ENCODE measurements around the gene NFIA.

DNA sequence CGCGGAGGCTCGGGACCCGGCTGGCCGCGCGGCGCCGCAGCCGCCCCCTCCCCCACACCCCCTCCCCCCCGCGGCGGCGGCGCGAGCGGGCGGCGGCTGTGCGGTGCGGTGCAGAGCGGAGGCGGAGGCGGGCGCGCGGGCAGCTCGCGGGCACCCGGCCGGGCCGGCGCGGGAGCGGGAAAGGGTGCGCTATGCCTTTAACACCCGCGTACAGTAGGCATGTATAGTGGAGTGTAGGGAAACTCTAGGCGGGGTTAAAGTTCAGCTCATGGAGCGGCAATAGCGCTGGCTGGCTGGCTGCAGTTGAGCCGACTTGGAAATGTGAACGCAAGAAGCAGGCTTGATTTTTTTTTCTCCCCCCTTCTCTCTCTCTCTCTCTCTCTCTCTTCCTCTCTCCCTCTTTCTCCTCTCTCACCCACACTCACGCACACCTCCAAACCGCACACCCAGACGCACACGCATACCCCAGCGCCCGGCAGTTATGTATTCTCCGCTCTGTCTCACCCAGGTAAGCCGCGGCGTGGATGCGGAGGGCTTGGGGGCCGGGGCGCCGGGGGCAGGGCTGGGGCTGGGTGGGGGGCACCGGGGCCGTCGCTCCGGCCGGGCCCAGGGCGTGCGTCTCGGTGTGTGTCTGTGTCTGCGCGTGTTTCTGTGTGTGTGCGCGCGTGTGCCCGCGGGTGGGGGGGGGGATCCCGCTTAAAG lies at the start of gene NFIA:
- TF ChIP-seq, protein P1, sequence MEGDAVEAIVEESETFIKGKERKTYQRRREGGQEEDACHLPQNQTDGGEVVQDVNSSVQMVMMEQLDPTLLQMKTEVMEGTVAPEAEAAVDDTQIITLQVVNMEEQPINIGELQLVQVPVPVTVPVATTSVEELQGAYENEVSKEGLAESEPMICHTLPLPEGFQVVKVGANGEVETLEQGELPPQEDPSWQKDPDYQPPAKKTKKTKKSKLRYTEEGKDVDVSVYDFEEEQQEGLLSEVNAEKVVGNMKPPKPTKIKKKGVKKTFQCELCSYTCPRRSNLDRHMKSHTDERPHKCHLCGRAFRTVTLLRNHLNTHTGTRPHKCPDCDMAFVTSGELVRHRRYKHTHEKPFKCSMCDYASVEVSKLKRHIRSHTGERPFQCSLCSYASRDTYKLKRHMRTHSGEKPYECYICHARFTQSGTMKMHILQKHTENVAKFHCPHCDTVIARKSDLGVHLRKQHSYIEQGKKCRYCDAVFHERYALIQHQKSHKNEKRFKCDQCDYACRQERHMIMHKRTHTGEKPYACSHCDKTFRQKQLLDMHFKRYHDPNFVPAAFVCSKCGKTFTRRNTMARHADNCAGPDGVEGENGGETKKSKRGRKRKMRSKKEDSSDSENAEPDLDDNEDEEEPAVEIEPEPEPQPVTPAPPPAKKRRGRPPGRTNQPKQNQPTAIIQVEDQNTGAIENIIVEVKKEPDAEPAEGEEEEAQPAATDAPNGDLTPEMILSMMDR (IDR thresholded peaks at IDR 0.05), result peak in 1 of 6 experiments; percentile 5
- peak in 2 of 4 donors; percentile 32 to 40 for TF ChIP-seq POLR2A (IDR thresholded peaks at IDR 0.05)

Data from upper lobe of left lung (tissue), 4 donors.